OCI-LY1 (cell line): ENCODE measurements around the gene METAP1.

Source experiments
- CTCF ChIP-seq: fragments of 200-600 bp; sonication (generic), shearing (Covaris generic); IDR thresholded peaks from 2 replicates; pipeline ENCODE4 v1.5.1; 2017; ENCODE audit warnings: mild to moderate bottlenecking, antibody characterized with exemption, low read length, moderate library complexity, mixed read lengths
- EZH2 ChIP-seq: fragments of 200-600 bp; sonication (generic), shearing (Covaris generic); IDR thresholded peaks from 2 replicates; pipeline ENCODE4 v1.8.0; 2017; ENCODE audit warnings: borderline replicate concordance, mixed run types, mild to moderate bottlenecking, antibody characterized with exemption, low read length, moderate library complexity, mixed read lengths

GRCh38 chr4:98996056-98996764, 689 bp downstream of the METAP1 start:
- TF ChIP-seq CTCF (no peak), EZH2 (no peak)
